Epithelial cell of esophagus (primary cell): Measurements from ENCODE around the gene MARCO.

ENCODE experiments used
- DNase-seq: peaks from one replicate; pipeline ENCODE4 v3.0.0; 2010; ENCODE audit warnings: low read depth
- H3K4me3 ChIP-seq: 2 replicates; pipeline ENCODE4 v1.5.1; 2011; ENCODE audit warnings: mild to moderate bottlenecking, low read length, control low read depth
- TF ChIP-seq, protein P1 (sequence below): IDR thresholded peaks from 2 replicates; pipeline ENCODE4 v1.5.1; 2011; ENCODE audit warnings: low read depth, mild to moderate bottlenecking, low read length, control low read depth, inconsistent platforms; ENCODE audit not compliant: insufficient read depth; ENCODE audit errors: missing control alignments

Gene MARCO

DNA sequence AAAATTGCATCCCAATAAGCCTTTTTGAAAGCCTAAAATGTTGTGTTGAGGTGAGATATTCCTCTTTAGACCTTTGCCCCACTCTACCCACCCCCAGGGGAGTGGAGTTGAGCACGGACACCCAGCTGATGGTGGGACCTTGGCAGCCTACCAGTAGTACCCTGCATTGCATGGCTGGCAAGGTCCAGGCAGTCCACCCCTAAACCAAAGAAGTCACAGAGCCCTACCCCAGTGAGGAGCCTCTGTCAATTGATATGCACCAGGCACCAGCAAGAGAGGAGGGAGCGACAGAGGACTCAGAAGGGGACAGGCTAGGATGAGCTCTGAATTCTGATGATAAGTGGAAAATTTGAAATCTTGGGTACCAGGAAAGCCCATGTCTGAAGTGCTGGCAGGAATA, 38.6 kb downstream of the MARCO start:
- TF ChIP-seq, protein P1, sequence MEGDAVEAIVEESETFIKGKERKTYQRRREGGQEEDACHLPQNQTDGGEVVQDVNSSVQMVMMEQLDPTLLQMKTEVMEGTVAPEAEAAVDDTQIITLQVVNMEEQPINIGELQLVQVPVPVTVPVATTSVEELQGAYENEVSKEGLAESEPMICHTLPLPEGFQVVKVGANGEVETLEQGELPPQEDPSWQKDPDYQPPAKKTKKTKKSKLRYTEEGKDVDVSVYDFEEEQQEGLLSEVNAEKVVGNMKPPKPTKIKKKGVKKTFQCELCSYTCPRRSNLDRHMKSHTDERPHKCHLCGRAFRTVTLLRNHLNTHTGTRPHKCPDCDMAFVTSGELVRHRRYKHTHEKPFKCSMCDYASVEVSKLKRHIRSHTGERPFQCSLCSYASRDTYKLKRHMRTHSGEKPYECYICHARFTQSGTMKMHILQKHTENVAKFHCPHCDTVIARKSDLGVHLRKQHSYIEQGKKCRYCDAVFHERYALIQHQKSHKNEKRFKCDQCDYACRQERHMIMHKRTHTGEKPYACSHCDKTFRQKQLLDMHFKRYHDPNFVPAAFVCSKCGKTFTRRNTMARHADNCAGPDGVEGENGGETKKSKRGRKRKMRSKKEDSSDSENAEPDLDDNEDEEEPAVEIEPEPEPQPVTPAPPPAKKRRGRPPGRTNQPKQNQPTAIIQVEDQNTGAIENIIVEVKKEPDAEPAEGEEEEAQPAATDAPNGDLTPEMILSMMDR: no peak
- no peak for DNase-seq
- no peak overlapping the region for H3K4me3 ChIP-seq

DNA sequence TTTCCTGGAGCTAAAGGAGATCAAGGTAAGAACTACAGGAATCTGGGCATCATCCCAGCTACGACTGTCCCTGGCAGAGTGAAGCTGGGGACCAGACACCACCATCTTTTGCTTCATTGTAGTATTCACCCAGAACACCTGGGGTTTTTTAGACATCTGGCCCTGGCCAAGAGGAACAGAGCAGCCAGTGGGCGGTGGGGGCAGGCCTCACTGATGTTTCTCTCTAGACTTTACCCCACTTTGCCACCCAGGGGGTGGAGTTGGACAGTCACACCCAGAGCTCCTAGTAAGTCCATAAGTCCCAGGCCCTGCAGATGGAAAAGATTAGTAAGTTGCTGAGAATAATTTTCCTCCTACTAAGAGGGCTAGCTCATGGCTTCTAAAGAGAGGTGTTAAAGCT, 39.6 kb downstream of the MARCO start:
- H3K4me3 ChIP-seq: no peak overlapping the region
- DNase-seq: no peak
- TF ChIP-seq, protein P1: no peak

DNA sequence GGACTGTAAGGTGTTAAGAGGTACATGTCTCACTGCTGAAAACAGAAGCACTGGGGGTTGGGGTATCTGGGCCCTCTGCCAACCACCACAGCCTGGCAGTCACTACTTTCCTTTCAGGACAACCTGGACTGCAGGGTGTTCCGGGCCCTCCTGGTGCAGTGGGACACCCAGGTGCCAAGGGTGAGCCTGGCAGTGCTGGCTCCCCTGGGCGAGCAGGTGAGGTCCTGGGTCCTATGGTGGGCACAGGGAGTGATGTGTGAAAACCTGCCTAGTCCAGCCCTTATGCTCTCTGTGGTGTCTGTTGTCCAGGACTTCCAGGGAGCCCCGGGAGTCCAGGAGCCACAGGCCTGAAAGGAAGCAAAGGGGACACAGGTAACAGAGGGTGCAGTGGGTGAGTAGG, 40.0 kb downstream of the MARCO start:
- TF ChIP-seq, protein P1: no peak
- DNase-seq: no peak
- no peak overlapping the region for H3K4me3 ChIP-seq

DNA sequence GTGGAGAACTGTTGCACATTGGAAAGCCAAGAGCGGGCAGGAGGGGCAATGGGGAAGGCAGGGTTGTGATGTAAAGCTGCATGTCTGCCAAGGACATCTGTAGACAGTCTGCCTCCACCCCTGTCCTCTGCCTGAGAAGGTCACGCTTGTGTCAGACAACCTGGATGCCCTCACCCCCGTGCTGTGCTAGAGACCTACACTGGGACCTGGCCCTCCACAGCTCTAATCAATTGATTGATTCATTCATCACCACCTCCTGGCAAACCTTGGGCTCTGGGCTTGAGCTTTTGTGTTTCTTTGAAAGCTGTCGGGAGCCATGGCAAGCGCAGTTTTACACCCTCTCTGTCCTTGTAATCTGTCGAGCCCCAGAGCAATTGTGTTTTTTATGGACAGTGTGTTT, 41.1 kb downstream of the MARCO start:
- TF ChIP-seq, protein P1: no peak
- no peak for DNase-seq
- H3K4me3 ChIP-seq: no peak overlapping the region

DNA sequence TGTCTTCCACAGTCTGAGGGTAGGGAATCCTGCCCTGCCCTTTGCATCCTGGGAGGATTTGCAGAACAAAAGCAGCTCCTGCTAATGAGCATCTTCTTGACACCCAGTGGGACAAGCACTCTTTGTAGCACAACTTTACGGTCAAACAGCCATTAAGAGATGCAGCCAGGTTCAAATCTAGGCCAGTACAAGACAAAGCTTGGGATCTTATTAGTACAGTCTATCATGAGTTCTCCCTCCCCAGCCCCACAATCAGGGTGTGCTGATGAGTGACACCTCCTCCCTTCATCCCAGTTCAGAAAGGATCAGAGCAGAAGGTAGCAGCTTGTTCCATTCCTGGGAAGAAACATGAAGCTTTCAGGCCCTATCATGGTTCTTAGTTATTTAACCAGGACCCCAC, 41.9 kb downstream of the MARCO start:
- TF ChIP-seq, protein P1: no peak
- no peak for DNase-seq
- H3K4me3 ChIP-seq: no peak overlapping the region

DNA sequence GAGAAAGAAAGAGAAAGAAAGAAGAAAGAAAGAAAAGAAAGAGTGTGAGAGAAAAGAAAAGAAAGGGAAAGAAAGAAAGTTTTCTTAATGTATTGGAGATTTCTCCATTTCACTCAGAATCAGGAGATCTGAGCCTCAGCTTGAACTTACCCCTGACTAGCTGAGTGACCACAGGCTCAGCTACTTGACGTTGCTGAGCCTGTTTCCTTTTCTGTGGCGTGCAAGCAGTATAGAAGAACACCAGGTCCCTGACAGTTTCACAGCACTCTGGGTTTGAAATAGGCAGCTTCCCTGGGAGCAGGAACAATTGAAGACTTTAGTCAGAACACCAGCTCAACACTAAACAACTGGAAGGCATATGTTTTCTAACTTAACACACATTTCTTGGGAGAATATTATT, 44.7 kb downstream of the MARCO start:
- TF ChIP-seq, protein P1: no peak
- no peak for DNase-seq
- no peak overlapping the region for H3K4me3 ChIP-seq

DNA sequence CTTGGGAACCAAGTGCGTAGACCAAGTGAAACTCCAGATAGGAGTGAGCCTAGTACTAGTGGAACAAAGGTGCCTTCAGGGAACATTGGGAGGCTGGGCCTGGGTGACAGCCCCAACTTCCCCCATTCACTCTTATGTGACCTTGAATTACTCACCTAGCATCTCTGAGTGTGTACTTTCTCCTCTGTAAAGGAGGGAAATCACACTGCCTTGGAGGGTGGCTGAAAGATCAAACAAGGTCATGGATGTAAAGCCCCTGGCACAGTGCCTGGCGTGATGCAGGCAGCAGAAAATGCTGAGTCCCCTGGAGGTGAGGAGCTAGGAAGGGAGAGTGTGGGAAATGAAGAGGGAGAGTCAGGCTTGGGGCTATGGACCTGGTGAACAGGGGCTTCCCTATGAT, 45.9 kb downstream of the MARCO start:
- TF ChIP-seq, protein P1: no peak
- H3K4me3 ChIP-seq: no peak overlapping the region

More for the DNA sequence above, 45.9 kb downstream of the MARCO start:
- DNase-seq: no peak
